K562 (cell line): ENCODE measurements around the gene FES. TPM values are rescaled to one million over a fixed set of nuclear protein-coding genes. Genes with fewer than 3 reads are reported as not detected.

Experiments
- ASH1L ChIP-seq: fragments of 450-650 bp; IDR thresholded peaks from 2 replicates; pipeline ENCODE4 v1.6.1; 2018; ENCODE audit warnings: borderline replicate concordance, mild to moderate bottlenecking, low read depth; ENCODE audit not compliant: partially characterized antibody
- ATF6 ChIP-seq: sonication (generic); formaldehyde crosslinking; IDR thresholded peaks from 2 replicates; pipeline ENCODE4 v1.4.0; 2020; ENCODE audit warnings: mild to moderate bottlenecking, missing genetic modification reagents
- ETV6 ChIP-seq, 3 experiments: fragments of 150-350 bp in 1 of 3; sonication (generic) in 1 of 3; formaldehyde crosslinking in 1 of 3; IDR thresholded peaks; 2 replicates each; pipeline versions ENCODE4 v1.6.1 to v1.8.0; 2014 to 2022; ENCODE audit warnings: borderline replicate concordance in 2 of 3, low read depth in 2 of 3, antibody characterized with exemption in 1 of 3, low read length in 1 of 3, mild to moderate bottlenecking in 1 of 3, missing genetic modification reagents in 1 of 3
- MAFF ChIP-seq: IDR thresholded peaks from 2 replicates; pipeline ENCODE4 v1.6.1; 2012; ENCODE audit warnings: low read length, improper control_type of control experiment
- MAZ ChIP-seq, 2 experiments: fragments of 450-650 bp in 1 of 2; sonication (generic) in 1 of 2; formaldehyde crosslinking; IDR thresholded peaks in 1 of 2; conservative IDR thresholded peaks in 1 of 2; 2 replicates each; pipeline versions ENCODE4 v1.4.0 to v1.5.0; 2020; ENCODE audit warnings: mild to moderate bottlenecking in 1 of 2, missing genetic modification reagents in 1 of 2
- MLLT1 ChIP-seq, 2 experiments: fragments of 450-650 bp; IDR thresholded peaks; 2 replicates each; pipeline ENCODE4 v1.6.1; 2016
- PHB ChIP-seq: fragments of 250-450 bp; sonication (Bioruptor Pico); IDR thresholded peaks from 2 replicates; pipeline ENCODE4 v1.5.0; 2021
- VEZF1 ChIP-seq: fragments of 200-800 bp; sonication (Bioruptor generic); IDR thresholded peaks from 2 replicates; pipeline ENCODE4 v1.6.1; 2017; ENCODE audit warnings: missing genetic modification characterization, missing compliant biosample characterization
- ZBTB11 ChIP-seq, 3 experiments: fragments of 200-800 bp in 1 of 3; fragments of 250-450 bp in 1 of 3; fragments of 450-650 bp in 1 of 3; sonication (Bioruptor Pico) in 1 of 3; sonication (Bioruptor generic) in 1 of 3; formaldehyde crosslinking in 1 of 3; IDR thresholded peaks; 2 replicates each; pipeline versions ENCODE4 v1.6.1 to v1.8.0; 2016 to 2022; ENCODE audit warnings: mild to moderate bottlenecking in 2 of 3, missing genetic modification characterization in 2 of 3, missing compliant biosample characterization in 1 of 3, moderate library complexity in 1 of 3
- ZFX ChIP-seq: sonication (generic); formaldehyde crosslinking; IDR thresholded peaks from 2 replicates; pipeline ENCODE4 v1.8.0; 2022; ENCODE audit warnings: mild to moderate bottlenecking, missing genetic modification reagents, moderate library complexity
- ZNF384 ChIP-seq: IDR thresholded peaks from 2 replicates; pipeline ENCODE4 v1.6.1; 2012; ENCODE audit warnings: low read depth, low read length, improper control_type of control experiment
- ZNF830 ChIP-seq: fragments of 250-450 bp; sonication (Bioruptor Pico); IDR thresholded peaks from 2 replicates; pipeline ENCODE4 v1.5.0; 2021; ENCODE audit warnings: mild to moderate bottlenecking
- polyA plus RNA-seq, 8 experiments: library from polyadenylated mRNA; depleted of rRNA in 4 of 8; stranded (reverse) in 5 of 8; unstranded in 3 of 8; fragments of >200 nt; fragmentation: Nextera tagmentation in 2 of 8; fragmentation: Illumina TruSeq in 1 of 8; extraction: Ambion mirVana in 2 of 8; extraction: Trizol in 1 of 8; gene quantifications; 2 replicates each; pipeline versions ENCODE4 v1.2.1 to v1.2.3, GENCODE V29; 2011 to 2014; ENCODE audit warnings: inconsistent platforms in 1 of 8, missing spikeins in 1 of 8
- total RNA-seq, 7 experiments: library from RNA; depleted of rRNA in 6 of 7; stranded (reverse); fragments of >200 nt in 6 of 7; fragmentation: Illumina TruSeq in 2 of 7; extraction: Trizol in 2 of 7; gene quantifications; 2 replicates each; pipeline versions ENCODE4 v1.2.1 to v1.2.3, GENCODE V29; 2011 to 2021; ENCODE audit warnings: low replicate concordance in 1 of 7
- TF ChIP-seq, protein P1 (sequence below): fragments of 200-800 bp; sonication (Bioruptor generic); IDR thresholded peaks from 2 replicates; pipeline ENCODE4 v1.6.1; 2017; ENCODE audit warnings: missing genetic modification characterization, missing compliant biosample characterization
- TF ChIP-seq, protein P2 (sequence below): conservative IDR thresholded peaks from 2 replicates; pipeline ENCODE4 v1.6.1; 2011; ENCODE audit warnings: low read depth, mild to moderate bottlenecking, low read length; ENCODE audit not compliant: control insufficient read depth

Gene FES
- total and polyA plus RNA-seq, 9 of the 15 experiments (the other 6 are each of a cell fraction or from before 2014, with no cell fraction given): 0.38 to 2.6 (median 0.82) TPM

GRCh38 chr15:90871139-90871715 lies 13.1 kb upstream of the FES start (continued):
- TF ChIP-seq ATF6 (CRISPR knock-in tag): no peak
- TF ChIP-seq, protein P1, sequence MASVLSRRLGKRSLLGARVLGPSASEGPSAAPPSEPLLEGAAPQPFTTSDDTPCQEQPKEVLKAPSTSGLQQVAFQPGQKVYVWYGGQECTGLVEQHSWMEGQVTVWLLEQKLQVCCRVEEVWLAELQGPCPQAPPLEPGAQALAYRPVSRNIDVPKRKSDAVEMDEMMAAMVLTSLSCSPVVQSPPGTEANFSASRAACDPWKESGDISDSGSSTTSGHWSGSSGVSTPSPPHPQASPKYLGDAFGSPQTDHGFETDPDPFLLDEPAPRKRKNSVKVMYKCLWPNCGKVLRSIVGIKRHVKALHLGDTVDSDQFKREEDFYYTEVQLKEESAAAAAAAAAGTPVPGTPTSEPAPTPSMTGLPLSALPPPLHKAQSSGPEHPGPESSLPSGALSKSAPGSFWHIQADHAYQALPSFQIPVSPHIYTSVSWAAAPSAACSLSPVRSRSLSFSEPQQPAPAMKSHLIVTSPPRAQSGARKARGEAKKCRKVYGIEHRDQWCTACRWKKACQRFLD: no peak
- no peak for TF ChIP-seq ETV6 (IDR thresholded peaks at IDR 0.05; ENCODE audit: borderline replicate concordance in 1 of 2, low read depth in 2 of 2, low read length in 1 of 2)
- no peak for TF ChIP-seq ETV6 (CRISPR knock-in tag; IDR thresholded peaks at IDR 0.05; ENCODE audit: borderline replicate concordance)
- peak; percentile 36; the same call in 1 of the 2 replicates for TF ChIP-seq VEZF1 (CRISPR knock-in tag)
- TF ChIP-seq PHB (CRISPR knock-in tag): no peak
- peak in 1 of 2 experiments; percentile 39; a peak in 3 of 4 replicates for TF ChIP-seq MAZ (CRISPR knock-in tag; conservative IDR thresholded peaks at IDR 0.05 in 1 of 2, IDR thresholded peaks at IDR 0.05 in 1 of 2)
- TF ChIP-seq ASH1L: no peak
- no peak for TF ChIP-seq ZNF830 (CRISPR knock-in tag)
- TF ChIP-seq MAFF: no peak
- TF ChIP-seq ZFX: peak; percentile 65
- peak in 1 of 3 experiments; percentile 68; a peak in 2 of 6 replicates for TF ChIP-seq ZBTB11 (CRISPR knock-in tag; IDR thresholded peaks at IDR 0.05)
- TF ChIP-seq, protein P2, sequence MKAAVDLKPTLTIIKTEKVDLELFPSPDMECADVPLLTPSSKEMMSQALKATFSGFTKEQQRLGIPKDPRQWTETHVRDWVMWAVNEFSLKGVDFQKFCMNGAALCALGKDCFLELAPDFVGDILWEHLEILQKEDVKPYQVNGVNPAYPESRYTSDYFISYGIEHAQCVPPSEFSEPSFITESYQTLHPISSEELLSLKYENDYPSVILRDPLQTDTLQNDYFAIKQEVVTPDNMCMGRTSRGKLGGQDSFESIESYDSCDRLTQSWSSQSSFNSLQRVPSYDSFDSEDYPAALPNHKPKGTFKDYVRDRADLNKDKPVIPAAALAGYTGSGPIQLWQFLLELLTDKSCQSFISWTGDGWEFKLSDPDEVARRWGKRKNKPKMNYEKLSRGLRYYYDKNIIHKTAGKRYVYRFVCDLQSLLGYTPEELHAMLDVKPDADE: no peak
- TF ChIP-seq ZNF384: no peak
- peak in 1 of 2 experiments; percentile 74; a peak in 3 of 4 replicates for TF ChIP-seq MLLT1 (IDR thresholded peaks at IDR 0.05)
